Neutrophil (primary cell): ENCODE results near the gene MLN.

ENCODE experiments used
- H3K27ac ChIP-seq: fragments of 200-600 bp; sonication (generic); 2 replicates; pipeline ENCODE4 v1.5.1; 2016; ENCODE audit warnings: mild to moderate bottlenecking, moderate library complexity
- H3K27me3 ChIP-seq: fragments of 200-600 bp; sonication (generic); 2 replicates; pipeline ENCODE4 v1.6.0; 2016; ENCODE audit warnings: mild to moderate bottlenecking
- H3K36me3 ChIP-seq: fragments of 200-600 bp; sonication (generic); 2 replicates; pipeline ENCODE4 v1.5.1; 2017
- H3K4me1 ChIP-seq, 2 experiments: fragments of 200-600 bp in 1 of 2; sonication (generic) in 1 of 2; 1 replicate in 1 of 2; 2 replicates in 1 of 2; pipeline versions ENCODE4 v1.5.1 to v1.6.1; 2013 to 2016; ENCODE audit warnings: low read depth in 1 of 2, low read length in 1 of 2, mild to moderate bottlenecking in 1 of 2, moderate library complexity in 1 of 2; ENCODE audit not compliant: control insufficient read depth in 1 of 2, insufficient read depth in 1 of 2
- H3K4me3 ChIP-seq, 2 experiments: fragments of 200-600 bp in 1 of 2; sonication (generic) in 1 of 2; 1 replicate in 1 of 2; 2 replicates in 1 of 2; pipeline ENCODE4 v1.5.1; 2013 to 2016; ENCODE audit warnings: low read depth in 1 of 2, low read length in 1 of 2, mild to moderate bottlenecking in 1 of 2, moderate library complexity in 1 of 2
- H3K9me3 ChIP-seq: fragments of 200-600 bp; sonication (generic); 2 replicates; pipeline ENCODE4 v1.5.1; 2016
- TF ChIP-seq, protein P1 (sequence below): fragments of 200-600 bp; sonication (generic); IDR thresholded peaks from 2 replicates; pipeline ENCODE4 v1.5.1; 2016; ENCODE audit warnings: antibody characterized with exemption

The MLN gene

DNA sequence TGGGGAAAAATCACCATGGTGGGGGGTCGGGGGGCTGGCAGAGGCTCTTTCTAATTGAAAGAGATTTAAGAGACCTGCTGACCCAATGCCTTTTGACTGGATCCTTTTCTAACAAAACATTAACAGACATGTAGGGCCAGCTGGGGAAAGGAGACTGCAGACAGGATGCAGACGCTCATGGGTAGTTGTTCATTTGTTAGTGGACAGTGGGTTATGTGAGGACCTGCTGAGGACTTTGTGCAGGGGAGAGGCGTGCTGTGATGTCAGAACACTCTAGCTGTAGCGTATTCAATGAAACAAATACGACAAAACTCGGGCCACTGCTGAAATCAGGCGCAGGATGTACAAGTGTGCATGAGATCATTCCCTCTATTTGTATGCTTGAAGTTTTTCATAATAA lies 58.3 kb downstream of the MLN start:
- Histone ChIP-seq H3K27ac (no peak overlapping the region), H3K9me3 (no peaks in the 10 kb centered on the region), H3K4me3 (no peak overlapping the region), H3K36me3 (no peaks in the 10 kb centered on the region), H3K27me3 (no peaks in the 10 kb centered on the region), H3K4me1 (peaks cover 17 to 19% of the 10 kb centered on the region in 2 experiments)
- TF ChIP-seq, protein P1, sequence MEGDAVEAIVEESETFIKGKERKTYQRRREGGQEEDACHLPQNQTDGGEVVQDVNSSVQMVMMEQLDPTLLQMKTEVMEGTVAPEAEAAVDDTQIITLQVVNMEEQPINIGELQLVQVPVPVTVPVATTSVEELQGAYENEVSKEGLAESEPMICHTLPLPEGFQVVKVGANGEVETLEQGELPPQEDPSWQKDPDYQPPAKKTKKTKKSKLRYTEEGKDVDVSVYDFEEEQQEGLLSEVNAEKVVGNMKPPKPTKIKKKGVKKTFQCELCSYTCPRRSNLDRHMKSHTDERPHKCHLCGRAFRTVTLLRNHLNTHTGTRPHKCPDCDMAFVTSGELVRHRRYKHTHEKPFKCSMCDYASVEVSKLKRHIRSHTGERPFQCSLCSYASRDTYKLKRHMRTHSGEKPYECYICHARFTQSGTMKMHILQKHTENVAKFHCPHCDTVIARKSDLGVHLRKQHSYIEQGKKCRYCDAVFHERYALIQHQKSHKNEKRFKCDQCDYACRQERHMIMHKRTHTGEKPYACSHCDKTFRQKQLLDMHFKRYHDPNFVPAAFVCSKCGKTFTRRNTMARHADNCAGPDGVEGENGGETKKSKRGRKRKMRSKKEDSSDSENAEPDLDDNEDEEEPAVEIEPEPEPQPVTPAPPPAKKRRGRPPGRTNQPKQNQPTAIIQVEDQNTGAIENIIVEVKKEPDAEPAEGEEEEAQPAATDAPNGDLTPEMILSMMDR = no peak

DNA sequence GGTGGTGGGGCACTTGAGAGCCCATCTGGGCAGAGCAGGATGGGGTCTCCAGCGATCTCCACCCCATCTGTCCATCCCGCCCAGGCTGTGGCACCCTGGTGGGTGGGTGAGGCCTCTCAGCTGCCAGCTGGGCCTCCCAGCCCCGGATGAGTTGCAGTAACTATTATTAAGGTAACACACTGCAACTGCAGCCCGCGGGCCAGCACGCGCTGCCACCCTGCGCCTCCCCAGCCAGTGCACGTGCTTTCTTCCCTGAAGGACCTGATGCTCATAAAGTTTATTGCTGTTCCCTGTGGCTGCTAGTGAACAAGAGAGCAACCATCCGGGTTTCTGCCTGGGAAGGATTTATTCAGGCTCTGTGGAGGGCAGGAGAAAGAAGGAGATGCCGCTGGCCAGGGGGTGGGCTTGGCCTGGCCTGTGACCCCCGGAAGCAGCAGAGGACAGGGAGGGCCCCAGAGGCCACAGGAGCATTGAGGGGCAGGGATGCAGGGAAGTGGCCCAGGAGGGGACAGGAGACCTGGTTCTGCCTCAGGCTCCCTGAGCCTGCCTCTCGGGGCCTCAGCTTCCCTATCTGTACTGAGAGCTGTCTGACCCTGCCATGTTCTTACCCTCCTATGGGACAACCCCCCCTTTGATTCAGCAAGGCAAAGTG lies 58.8 kb downstream of the MLN start:
- no peak overlapping the region for H3K27ac ChIP-seq
- H3K4me1 ChIP-seq = peaks cover 22 to 24% of the 10 kb centered on the region in 2 experiments
- H3K9me3 ChIP-seq = no peaks in the 10 kb centered on the region
- H3K27me3 ChIP-seq = no peaks in the 10 kb centered on the region
- TF ChIP-seq, protein P1 = no peak
- H3K4me3 ChIP-seq = no peak overlapping the region
- H3K36me3 ChIP-seq = no peaks in the 10 kb centered on the region
